ENCODE results near the gene MPHOSPH9.

GRCh38 chr12:123126294-123127181 is 106.4 kb downstream of the MPHOSPH9 start:
- TF ChIP-seq CTCF (IDR thresholded peaks at IDR 0.05): no peak
- no peak for TF ChIP-seq POLR2A (IDR thresholded peaks at IDR 0.05)
